Measurements from ENCODE around the gene TRAF7. TPM values are rescaled to one million over a fixed set of nuclear protein-coding genes. Genes with fewer than 3 reads are reported as not detected.
A peak's percentile ranks its signal among the peaks of the same experiment; 100 is the strongest.

The TRAF7 gene
- total and polyA plus RNA-seq, 2 of the 13 experiments (the other 11 are each of a cell fraction or from before 2014, with no cell fraction given) = 47.9 to 65.6 TPM

- TF ChIP-seq ATAD3A (CRISPR knock-in tag; IDR thresholded peaks at IDR 0.05) (no peak), PAF1 (CRISPR knock-in tag; IDR thresholded peaks at IDR 0.05) (no peak), HOXA5 (CRISPR knock-in tag; IDR thresholded peaks at IDR 0.05) (no peak; the same call in 1 of the 2 replicates), DRAP1 (CRISPR knock-in tag; IDR thresholded peaks at IDR 0.05) (peak; percentile 92), IKZF4 (CRISPR knock-in tag; IDR thresholded peaks at IDR 0.05; ENCODE audit: borderline replicate concordance, low read depth, not compliant biosample characterization) (peak; percentile 58), CCAR2 (optimal IDR thresholded peaks at IDR 0.05; ENCODE audit: low read depth, low read length) (no peak), MYPOP (CRISPR knock-in tag; IDR thresholded peaks at IDR 0.05) (peak; percentile 70; the same call in 1 of the 2 replicates), ZNF598 (CRISPR knock-in tag; IDR thresholded peaks at IDR 0.05; ENCODE audit: borderline replicate concordance) (no peak), GFI1 (CRISPR knock-in tag; IDR thresholded peaks at IDR 0.05; ENCODE audit: borderline replicate concordance) (peak; percentile 51; the same call in 1 of the 2 replicates), ZBTB8A (CRISPR knock-in tag; IDR thresholded peaks at IDR 0.05; ENCODE audit: borderline replicate concordance, low read depth) (peak; percentile 22; the same call in 1 of the 2 replicates), UBTF (CRISPR knock-in tag; IDR thresholded peaks at IDR 0.05) (peak; percentile 86), AKAP8 (CRISPR knock-in tag; IDR thresholded peaks at IDR 0.05) (peak; percentile 51; the same call in 1 of the 2 replicates), HNF1B (CRISPR knock-in tag; IDR thresholded peaks at IDR 0.05) (no peak; the same call in 1 of the 2 replicates), TAF1 (CRISPR knock-in tag; IDR thresholded peaks at IDR 0.05) (peak; percentile 91), SRF (IDR thresholded peaks at IDR 0.05; ENCODE audit: low read depth, low read length) (peak; percentile 53; the same call in 1 of the 2 replicates), ZNF180 (CRISPR knock-in tag; IDR thresholded peaks at IDR 0.05; ENCODE audit: borderline replicate concordance, low read depth) (0 out of 2 replicates have a peak, but pooled peaks have one; percentile 75), ZFAT (CRISPR knock-in tag; conservative IDR thresholded peaks at IDR 0.05) (no peak), TGIF2 (CRISPR knock-in tag; IDR thresholded peaks at IDR 0.05) (peak; percentile 80), RFX5 (IDR thresholded peaks at IDR 0.05; ENCODE audit: low read depth, low read length) (peak; percentile 18; the same call in 1 of the 2 replicates), E2F1 (CRISPR knock-in tag; IDR thresholded peaks at IDR 0.05) (peak; percentile 87; the same call in 1 of the 2 replicates), ZNF629 (CRISPR knock-in tag; conservative IDR thresholded peaks at IDR 0.05) (no peak), ZBTB20 (CRISPR knock-in tag; IDR thresholded peaks at IDR 0.05; ENCODE audit: borderline replicate concordance, low read depth) (peak; percentile 57; the same call in 1 of the 2 replicates), MEF2D (CRISPR knock-in tag; IDR thresholded peaks at IDR 0.05) (peak; percentile 63)
These were observed 67.8 kb downstream of the TRAF7 start, which contains the start of gene E4F1 (continued) for GRCh38 chr16:2223221-2223941.
